ENCODE data around the gene CFAP206. TPM values are rescaled to one million over a fixed set of nuclear protein-coding genes. Genes with fewer than 3 reads are reported as not detected.

Gene CFAP206
- total and polyA plus RNA-seq, 2 experiments from 2014 or later = not detected

- Mint-ChIP-seq H3K4me3 (no peak overlapping the region), H3K4me1 (no peaks in the 10 kb centered on the region), H3K9me3 (no peaks in the 10 kb centered on the region), H3K27ac (no peak overlapping the region), H3K36me3 (ENCODE audit: low read depth) (no peaks in the 10 kb centered on the region), H3K27me3 (ENCODE audit: insufficient read depth, low read depth, poor library complexity) (peaks cover 2% of the 10 kb centered on the region)
- no peaks in the 10 kb centered on the region; the same call in 1 of the 2 replicates for H4K20me1 ChIP-seq (replicated peaks; ENCODE audit: insufficient read depth)
- H3K27me3 ChIP-seq (ENCODE audit: insufficient read depth) = no peaks in the 10 kb centered on the region
- no peak overlapping the region for H3K4me3 ChIP-seq
- no peaks in the 10 kb centered on the region for H3K36me3 ChIP-seq (ENCODE audit: insufficient read depth)
- no peaks in the 10 kb centered on the region for H3F3A ChIP-seq (replicated peaks; ENCODE audit: low read depth)
- no peak overlapping the region for H3K27ac ChIP-seq (ENCODE audit: low read depth)
- ATAC-seq = no peak
- TF ChIP-seq POLR2AphosphoS5 (IDR thresholded peaks at IDR 0.05; ENCODE audit: low read depth) (no peak), EZH2phosphoT487 (IDR thresholded peaks at IDR 0.05; ENCODE audit: unreplicated experiment) (no peak)
- DNase-seq (ENCODE audit: low spot score) = no peak
- H3K79me2 ChIP-seq (replicated peaks; ENCODE audit: insufficient read depth) = no peaks in the 10 kb centered on the region
- no peak overlapping the region for H3K4me2 ChIP-seq
- H3K4me1 ChIP-seq (ENCODE audit: insufficient read depth) = no peaks in the 10 kb centered on the region
- no peak overlapping the region for H2AFZ ChIP-seq
- H3K9me2 ChIP-seq (ENCODE audit: insufficient read depth) = no peaks in the 10 kb centered on the region
These were observed 13.8 kb downstream of the CFAP206 start for GRCh38 chr6:87421576-87421975.

- H3K9me3 Mint-ChIP-seq = no peaks in the 10 kb centered on the region
- no peak for ATAC-seq
These were observed 19.0 kb downstream of the CFAP206 start for GRCh38 chr6:87426789-87427188.

More at GRCh38 chr6:87426789-87427188, 19.0 kb downstream of the CFAP206 start:
- Mint-ChIP-seq H3K4me3 (no peak overlapping the region), H3K27ac (no peak overlapping the region), H3K36me3 (ENCODE audit: low read depth) (no peaks in the 10 kb centered on the region), H3K4me1 (peaks cover 3% of the 10 kb centered on the region; the same call in 1 of the 3 replicates), H3K27me3 (ENCODE audit: insufficient read depth, low read depth, poor library complexity) (peaks cover 2% of the 10 kb centered on the region)
- Histone ChIP-seq H3F3A (replicated peaks; ENCODE audit: low read depth) (no peaks in the 10 kb centered on the region), H3K36me3 (ENCODE audit: insufficient read depth) (no peaks in the 10 kb centered on the region), H3K9me2 (ENCODE audit: insufficient read depth) (no peaks in the 10 kb centered on the region), H3K4me1 (ENCODE audit: insufficient read depth) (no peaks in the 10 kb centered on the region), H3K27me3 (ENCODE audit: insufficient read depth) (no peaks in the 10 kb centered on the region), H3K79me2 (replicated peaks; ENCODE audit: insufficient read depth) (no peaks in the 10 kb centered on the region), H3K4me3 (no peak overlapping the region), H2AFZ (no peak overlapping the region), H3K4me2 (no peak overlapping the region), H3K27ac (ENCODE audit: low read depth) (no peak overlapping the region), H4K20me1 (replicated peaks; ENCODE audit: insufficient read depth) (no peaks in the 10 kb centered on the region; the same call in 1 of the 2 replicates)
- TF ChIP-seq REST (IDR thresholded peaks at IDR 0.05; ENCODE audit: unreplicated experiment) (no peak), CTCF (conservative IDR thresholded peaks at IDR 0.05; ENCODE audit: low read depth in 2 of 2) (no peak), EZH2 (IDR thresholded peaks at IDR 0.05; ENCODE audit: low read depth, unreplicated experiment) (no peak), JUNB (IDR thresholded peaks at IDR 0.05; ENCODE audit: unreplicated experiment) (no peak), ZNF331 (CRISPR knock-in tag; IDR thresholded peaks at IDR 0.05; ENCODE audit: low read depth) (no peak), ETS1 (IDR thresholded peaks at IDR 0.05) (no peak)
- no peak for DNase-seq (ENCODE audit: low spot score)
